ENCODE results near the gene UHMK1.
"Not testable (repeated sequence)": the region's sequence is repeated elsewhere in the genome, so short reads cannot be mapped to it uniquely, and the experiment has no call there.

UHMK1 gene

DNA sequence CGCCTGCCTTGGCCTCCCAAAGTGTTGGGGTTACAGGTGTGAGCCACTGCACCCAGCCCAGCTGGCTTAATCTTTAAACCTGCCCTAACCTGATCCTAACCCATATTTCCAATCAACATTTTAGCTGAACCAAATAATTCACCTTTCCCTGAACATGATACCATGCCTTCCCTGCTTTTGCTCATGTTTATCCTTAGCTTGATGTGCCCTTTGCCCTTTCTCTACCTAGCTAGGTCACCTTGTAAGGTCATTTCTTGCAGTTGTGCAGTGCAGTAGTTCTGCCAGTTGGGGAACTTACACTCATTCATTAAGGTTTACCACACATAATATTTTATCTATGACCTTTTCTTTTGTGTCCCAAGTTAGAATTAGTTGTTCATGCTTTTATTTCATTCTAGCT lies 69.3 kb downstream of the UHMK1 start:
- DNase-seq (ENCODE audit: extremely low read depth, insufficient read length) = no peak
- no peaks in the 10 kb centered on the region for H3K27me3 ChIP-seq (replicated peaks; ENCODE audit: control insufficient read depth, insufficient read depth, low read length)
- no peaks in the 10 kb centered on the region; the same call in 1 of the 2 replicates for H3K36me3 ChIP-seq (ENCODE audit: control insufficient read depth, insufficient read depth, low read length)
- TF ChIP-seq CTCF (IDR thresholded peaks at IDR 0.05; ENCODE audit: insufficient read depth, low read length, poor library complexity, severe bottlenecking) = no peak
- no peak overlapping the region for H3K4me3 ChIP-seq (replicated peaks; ENCODE audit: low read depth, low read length)

DNA sequence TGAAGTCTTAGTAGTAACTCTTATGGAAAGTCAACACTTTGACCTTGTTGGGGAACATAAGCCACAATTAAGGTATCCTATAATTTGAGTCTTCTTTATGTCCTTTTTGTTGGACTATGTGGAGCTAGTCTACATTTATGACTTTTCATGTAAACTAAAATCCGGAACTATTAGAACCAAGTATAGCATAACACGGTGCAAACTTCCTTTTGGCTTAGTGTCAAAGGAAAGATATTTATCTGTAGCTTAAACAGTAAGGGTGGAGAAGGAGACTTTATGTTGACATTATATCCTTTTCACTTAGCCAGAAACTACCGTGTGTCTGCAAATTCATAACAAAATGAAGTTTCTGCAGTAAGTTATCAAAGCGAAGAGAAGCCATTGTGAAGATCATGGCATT lies 71.2 kb downstream of the UHMK1 start:
- no peak for DNase-seq (ENCODE audit: extremely low read depth, insufficient read length)
- Histone ChIP-seq H3K4me3 (replicated peaks; ENCODE audit: low read depth, low read length) (no peak overlapping the region), H3K36me3 (ENCODE audit: control insufficient read depth, insufficient read depth, low read length) (no peaks in the 10 kb centered on the region; the same call in 1 of the 2 replicates), H3K27me3 (replicated peaks; ENCODE audit: control insufficient read depth, insufficient read depth, low read length) (no peaks in the 10 kb centered on the region)
- TF ChIP-seq CTCF (IDR thresholded peaks at IDR 0.05; ENCODE audit: insufficient read depth, low read length, poor library complexity, severe bottlenecking) = no peak

GRCh38 chr1:162570718-162571117 lies 73.1 kb downstream of the UHMK1 start:
- Histone ChIP-seq H3K27me3 (replicated peaks; ENCODE audit: control insufficient read depth, insufficient read depth, low read length) (no peaks in the 10 kb centered on the region), H3K4me3 (replicated peaks; ENCODE audit: low read depth, low read length) (no peak overlapping the region), H3K36me3 (ENCODE audit: control insufficient read depth, insufficient read depth, low read length) (no peaks in the 10 kb centered on the region; the same call in 1 of the 2 replicates)
- no peak for DNase-seq (ENCODE audit: extremely low read depth, insufficient read length)
- TF ChIP-seq CTCF (IDR thresholded peaks at IDR 0.05; ENCODE audit: insufficient read depth, low read length, poor library complexity, severe bottlenecking) = no peak

DNA sequence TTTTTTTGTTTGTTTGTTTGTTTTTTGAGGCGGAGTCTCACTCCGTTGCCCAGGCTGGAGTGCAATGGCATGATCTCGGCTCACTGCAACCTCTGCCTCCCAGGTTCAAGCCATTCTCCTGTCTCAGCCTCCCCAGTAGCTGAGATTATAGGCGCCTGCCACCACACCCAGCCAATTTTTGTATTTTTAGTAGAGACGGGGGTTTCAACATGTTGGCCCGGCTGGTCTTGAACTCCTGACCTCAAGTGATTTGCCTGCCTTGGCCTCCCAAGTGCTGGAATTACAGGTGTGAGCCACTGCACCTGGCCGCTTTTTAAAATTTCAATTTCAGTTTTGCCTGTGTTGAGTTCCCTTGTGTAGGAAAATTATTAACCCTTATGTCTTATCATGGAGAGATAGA lies 73.5 kb downstream of the UHMK1 start:
- not testable (repeated sequence) for H3K27me3 ChIP-seq (replicated peaks; ENCODE audit: control insufficient read depth, insufficient read depth, low read length); H3K36me3 ChIP-seq (ENCODE audit: control insufficient read depth, insufficient read depth, low read length); H3K4me3 ChIP-seq (replicated peaks; ENCODE audit: low read depth, low read length); DNase-seq (ENCODE audit: extremely low read depth, insufficient read length)

DNA sequence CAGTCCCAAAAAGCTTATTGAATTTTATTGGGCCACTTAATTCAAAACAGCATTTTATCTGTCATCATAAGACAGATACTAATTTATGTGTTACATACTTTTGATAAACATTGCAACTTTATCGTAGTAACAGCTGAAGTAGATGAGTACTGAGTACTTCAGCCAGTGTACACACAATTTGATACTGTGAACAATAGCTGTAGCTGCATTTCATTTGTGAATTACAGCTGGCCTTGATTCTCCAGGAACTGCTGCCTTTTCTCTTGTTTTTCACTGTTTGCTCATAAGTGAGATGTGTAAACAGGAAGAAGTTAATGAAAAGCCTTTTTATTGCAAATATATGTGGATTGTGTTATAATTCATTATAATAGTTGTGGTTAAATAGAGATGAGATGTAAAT lies 74.1 kb downstream of the UHMK1 start:
- H3K27me3 ChIP-seq (replicated peaks; ENCODE audit: control insufficient read depth, insufficient read depth, low read length) = no peaks in the 10 kb centered on the region
- no peaks in the 10 kb centered on the region; the same call in 1 of the 2 replicates for H3K36me3 ChIP-seq (ENCODE audit: control insufficient read depth, insufficient read depth, low read length)
- DNase-seq (ENCODE audit: extremely low read depth, insufficient read length) = no peak
- H3K4me3 ChIP-seq (replicated peaks; ENCODE audit: low read depth, low read length) = no peak overlapping the region
- no peak for TF ChIP-seq CTCF (IDR thresholded peaks at IDR 0.05; ENCODE audit: insufficient read depth, low read length, poor library complexity, severe bottlenecking)

DNA sequence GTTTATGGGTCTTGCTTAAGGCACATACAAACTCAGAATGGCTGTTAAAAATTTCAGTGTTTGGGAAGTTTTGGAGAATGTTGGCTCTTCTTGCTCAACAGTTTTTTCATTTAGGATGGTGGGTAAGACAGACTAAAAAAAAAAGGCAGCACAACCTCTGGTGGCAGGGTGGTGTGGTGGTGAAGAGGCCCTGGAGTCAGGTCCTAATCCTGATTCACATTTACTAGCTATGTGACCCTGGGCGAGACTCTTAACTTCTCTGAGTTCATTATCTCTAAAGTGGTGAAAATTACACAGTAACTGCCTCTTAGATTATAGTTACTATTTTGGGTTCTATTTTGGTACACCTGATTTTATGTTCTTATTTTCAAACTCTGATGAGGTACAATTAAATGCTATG lies 75.5 kb downstream of the UHMK1 start:
- no peaks in the 10 kb centered on the region for H3K27me3 ChIP-seq (replicated peaks; ENCODE audit: control insufficient read depth, insufficient read depth, low read length)
- no peak for TF ChIP-seq CTCF (IDR thresholded peaks at IDR 0.05; ENCODE audit: insufficient read depth, low read length, poor library complexity, severe bottlenecking)
- no peak for DNase-seq (ENCODE audit: extremely low read depth, insufficient read length)

More for the DNA sequence above, 75.5 kb downstream of the UHMK1 start:
- no peaks in the 10 kb centered on the region; the same call in 1 of the 2 replicates for H3K36me3 ChIP-seq (ENCODE audit: control insufficient read depth, insufficient read depth, low read length)
- no peak overlapping the region for H3K4me3 ChIP-seq (replicated peaks; ENCODE audit: low read depth, low read length)

Data from GM06990 (cell line).